AG04449 (cell line): ENCODE measurements around the gene OGN.
"Not testable (repeated sequence)": the region's sequence is repeated elsewhere in the genome, so short reads cannot be mapped to it uniquely, and the experiment has no call there.

Source experiments
- CTCF ChIA-PET: fragments of 350-600 bp; formaldehyde crosslinking; extraction: SDS; loops from one replicate; lab custom pipeline; 2021; ENCODE audit warnings: antibody characterized with exemption; lab: Yijun Ruan, JAX
- POLR2A ChIA-PET: fragments of 400-600, 350-600 bp; formaldehyde crosslinking; extraction: SDS; loops from one replicate; lab custom pipeline; 2020; ENCODE audit warnings: antibody characterized with exemption, inconsistent platforms; lab: Yijun Ruan, JAX
- DNase-seq: peaks from one replicate; pipeline ENCODE4 v3.0.0-alpha.2; 2010; ENCODE audit warnings: low read depth, low spot score
- H3K4me3 ChIP-seq: 2 replicates; pipeline ENCODE4 v1.5.1; 2011; ENCODE audit warnings: low read depth, mild to moderate bottlenecking, control low read depth, low read length
- CTCF ChIP-seq: IDR thresholded peaks from one replicate; pipeline ENCODE4 v1.5.1; 2011; ENCODE audit warnings: mild to moderate bottlenecking, moderate library complexity, low read length, control low read depth, inconsistent platforms; ENCODE audit not compliant: insufficient read depth; ENCODE audit errors: missing control alignments

The OGN gene

GRCh38 chr9:92425474-92425873 lies 21.1 kb upstream of the OGN start:
- no peak overlapping the region for H3K4me3 ChIP-seq
- no peak for TF ChIP-seq CTCF
- ChIA-PET CTCF (interaction anchor here (0.7 to 2.0 kb wide), 8 partner anchors 12 to 286 kb away, joined by 3 to 6 read pairs (median 4); no protein-coding TSS in a partner anchor), POLR2A (no interaction called here)
- no peak for DNase-seq

GRCh38 chr9:92424340-92424739 lies 20.0 kb upstream of the OGN start, which contains the start of gene OMD:
TSS of gene OMD (minus strand) at chr9:92424471. CDS start at chr9:92417558, 6,913 bp downstream.
- TF ChIP-seq CTCF: no peak
- no peak within 1 kb of the TSS for H3K4me3 ChIP-seq
- CTCF ChIA-PET: interaction anchor here (2.0 kb wide), 1 partner anchor 285 kb away, joined by 5 read pairs; no protein-coding TSS in a partner anchor
- DNase-seq: no peak
- POLR2A ChIA-PET: no interaction called here

GRCh38 chr9:92423612-92424011 lies 19.2 kb upstream of the OGN start:
- DNase-seq: no peak
- no peak for TF ChIP-seq CTCF
- no peak overlapping the region for H3K4me3 ChIP-seq
- POLR2A ChIA-PET: no interaction called here
- CTCF ChIA-PET: no interaction called here

GRCh38 chr9:92422611-92423338 lies 18.4 kb upstream of the OGN start:
- DNase-seq: no peak
- POLR2A ChIA-PET: no interaction called here
- CTCF ChIA-PET: no interaction called here
- TF ChIP-seq CTCF: no peak
- no peak overlapping the region for H3K4me3 ChIP-seq

GRCh38 chr9:92414566-92414965 lies 10.2 kb upstream of the OGN start:
- no peak for DNase-seq
- ChIA-PET POLR2A (no interaction called here), CTCF (interaction anchor here (1.0 to 1.5 kb wide), 2 partner anchors 11 to 23 kb away, joined by 4 to 6 read pairs; no protein-coding TSS in a partner anchor)
- no peak for TF ChIP-seq CTCF
- no peak overlapping the region for H3K4me3 ChIP-seq

GRCh38 chr9:92411157-92411556 lies 6.8 kb upstream of the OGN start:
- CTCF ChIA-PET: interaction anchor here (2.1 kb wide), 1 partner anchor 9 kb away, joined by 4 read pairs; no protein-coding TSS in a partner anchor
- POLR2A ChIA-PET, DNase-seq, H3K4me3 ChIP-seq: not testable (repeated sequence)
